Nephron progenitor cell (in vitro differentiated cells): ENCODE measurements around the gene OR10G8.

ENCODE experiments used
- DNase-seq: peaks from one replicate; pipeline ENCODE4 v3.0.0; 2021
- H3K27ac Mint-ChIP-seq: 2 replicates; pipeline ENCODE4 v1.8.0; 2021; ENCODE audit warnings: mild to moderate bottlenecking, moderate library complexity, mixed read lengths
- H3K27me3 Mint-ChIP-seq: 2 replicates; pipeline ENCODE4 v1.8.0; 2021; ENCODE audit warnings: mild to moderate bottlenecking, low read depth, mixed read lengths; ENCODE audit not compliant: poor library complexity
- H3K36me3 Mint-ChIP-seq: 2 replicates; pipeline ENCODE4 v1.8.0; 2021; ENCODE audit warnings: low read depth, mixed read lengths
- H3K4me1 Mint-ChIP-seq: 2 replicates; pipeline ENCODE4 v1.8.0; 2021; ENCODE audit warnings: mixed read lengths
- H3K4me3 Mint-ChIP-seq: 2 replicates; pipeline ENCODE4 v1.8.0; 2021; ENCODE audit warnings: mild to moderate bottlenecking, moderate library complexity, mixed read lengths
- H3K9me3 Mint-ChIP-seq: 2 replicates; pipeline ENCODE4 v1.8.0; 2021; ENCODE audit warnings: mild to moderate bottlenecking, moderate library complexity, mixed read lengths
- CTCF ChIP-seq: fragments of 200-600 bp; sonication (generic); IDR thresholded peaks from 2 replicates; pipeline ENCODE4 v1.5.0; 2021; ENCODE audit warnings: antibody characterized with exemption

The OR10G8 gene

GRCh38 chr11:124036666-124037065 is 10.1 kb downstream of the OR10G8 start:
- H3K27me3 Mint-ChIP-seq: peaks cover 4% of the 10 kb centered on the region
- TF ChIP-seq CTCF: no peak

GRCh38 chr11:124039557-124039956 is 13.0 kb downstream of the OR10G8 start:
- no peak overlapping the region for H3K27ac Mint-ChIP-seq
- peaks cover 4% of the 10 kb centered on the region for H3K27me3 Mint-ChIP-seq
- H3K36me3 Mint-ChIP-seq: no peaks in the 10 kb centered on the region
- H3K4me3 Mint-ChIP-seq: no peak overlapping the region
- DNase-seq: no peak
- no peaks in the 10 kb centered on the region for H3K9me3 Mint-ChIP-seq
- H3K4me1 Mint-ChIP-seq: no peaks in the 10 kb centered on the region
- no peak for TF ChIP-seq CTCF

More at GRCh38 chr11:124036666-124037065, 10.1 kb downstream of the OR10G8 start:
- no peaks in the 10 kb centered on the region for H3K9me3 Mint-ChIP-seq
- no peak overlapping the region for H3K4me3 Mint-ChIP-seq
- H3K4me1 Mint-ChIP-seq: peaks cover 1% of the 10 kb centered on the region
- H3K36me3 Mint-ChIP-seq: no peaks in the 10 kb centered on the region
- no peak for DNase-seq
- H3K27ac Mint-ChIP-seq: no peak overlapping the region

- no peaks in the 10 kb centered on the region for H3K4me1 Mint-ChIP-seq
- no peaks in the 10 kb centered on the region for H3K36me3 Mint-ChIP-seq
- peaks cover 4% of the 10 kb centered on the region for H3K27me3 Mint-ChIP-seq
- no peaks in the 10 kb centered on the region for H3K9me3 Mint-ChIP-seq
- no peak for DNase-seq
- no peak for TF ChIP-seq CTCF
- no peak within 1 kb of the TSS for H3K4me3 Mint-ChIP-seq
- H3K27ac Mint-ChIP-seq: no peak within 1 kb of the TSS
Observed at GRCh38 chr11:124041254-124041653, 14.7 kb downstream of the OR10G8 start, which contains the start of gene OR10G7. Gene OR10G7, minus strand, starts transcription at chr11:124041325. Its CDS starts 2,324 bp downstream, at chr11:124039001.

- Mint-ChIP-seq H3K4me1 (no peaks in the 10 kb centered on the region), H3K36me3 (no peaks in the 10 kb centered on the region), H3K27ac (no peak overlapping the region), H3K9me3 (no peaks in the 10 kb centered on the region), H3K4me3 (no peak overlapping the region), H3K27me3 (peaks cover 8% of the 10 kb centered on the region)
- DNase-seq: no peak
- TF ChIP-seq CTCF: no peak
Observed at GRCh38 chr11:124043420-124043819, 16.8 kb downstream of the OR10G8 start.

- Mint-ChIP-seq H3K27ac (no peak overlapping the region), H3K9me3 (no peaks in the 10 kb centered on the region)
Observed at GRCh38 chr11:124050748-124051147, 24.1 kb downstream of the OR10G8 start.

More at GRCh38 chr11:124050748-124051147, 24.1 kb downstream of the OR10G8 start:
- DNase-seq: no peak
- no peak overlapping the region for H3K4me3 Mint-ChIP-seq
- H3K4me1 Mint-ChIP-seq: no peaks in the 10 kb centered on the region
- TF ChIP-seq CTCF: no peak
- H3K27me3 Mint-ChIP-seq: peaks cover 5% of the 10 kb centered on the region
- no peaks in the 10 kb centered on the region for H3K36me3 Mint-ChIP-seq
